ENCODE data around the gene BTNL9.

The BTNL9 gene

GRCh38 chr5:181058786-181059296 is 18.8 kb downstream of the BTNL9 start:
- Histone ChIP-seq H2AFZ (ENCODE audit: insufficient read depth, low read length, poor library complexity) (no peak overlapping the region), H3K4me3 (ENCODE audit: low read depth, low read length) (no peak overlapping the region), H4K8ac (ENCODE audit: low read depth, low read length) (no peak overlapping the region), H2BK120ac (ENCODE audit: insufficient read depth, low read length, poor library complexity) (no peak overlapping the region), H3K4ac (ENCODE audit: low read depth, low read length) (no peak overlapping the region), H4K12ac (ENCODE audit: low read depth, low read length) (no peak overlapping the region), H3K9ac (ENCODE audit: low read length) (no peak overlapping the region), H3K79me2 (ENCODE audit: control insufficient read depth, insufficient read depth, low read length, poor library complexity) (no peaks in the 10 kb centered on the region), H3K79me1 (ENCODE audit: low read length) (no peaks in the 10 kb centered on the region), H3K9me3 (ENCODE audit: insufficient read depth, low read depth, low read length) (peaks cover 10% of the 10 kb centered on the region), H4K91ac (ENCODE audit: low read depth, low read length) (no peak overlapping the region), H3K23ac (ENCODE audit: low read length) (no peak overlapping the region), H3K18ac (ENCODE audit: low read length) (no peak overlapping the region), H3K36me3 (ENCODE audit: control insufficient read depth in 1 of 2, insufficient read depth in 2 of 2, low read length in 2 of 2) (no peaks in the 10 kb centered on the region), H3K4me2 (ENCODE audit: low read length) (peak overlapping the region; percentile 63), H3K27me3 (ENCODE audit: insufficient read depth, low read length) (peaks cover 50% of the 10 kb centered on the region), H2BK12ac (ENCODE audit: low read length) (no peak overlapping the region), H3K4me1 (ENCODE audit: control insufficient read depth in 1 of 2, insufficient read depth in 2 of 2, low read length in 2 of 2) (peaks cover 4 to 6% of the 10 kb centered on the region in 2 experiments), H2BK5ac (ENCODE audit: low read depth, low read length, poor library complexity) (no peak overlapping the region), H2AK5ac (ENCODE audit: low read length) (no peak overlapping the region), H3K14ac (ENCODE audit: low read length) (no peak overlapping the region), H3K27ac (ENCODE audit: low read depth, low read length) (no peak overlapping the region)
- no peak for DNase-seq
- no CpG with 5 or more reads among the region's 22 CpGs for WGBS (ENCODE audit: extremely low coverage, insufficient coverage, insufficient read length)

- WGBS (ENCODE audit: extremely low coverage, insufficient coverage, insufficient read length) = no CpG with 5 or more reads among the region's 86 CpGs
- H3K27ac ChIP-seq (ENCODE audit: low read depth, low read length) = no peak overlapping the region
- no peak overlapping the region for H3K14ac ChIP-seq (ENCODE audit: low read length)
- H2BK120ac ChIP-seq (ENCODE audit: insufficient read depth, low read length, poor library complexity) = no peak overlapping the region
- H3K4me3 ChIP-seq (ENCODE audit: low read depth, low read length) = no peak overlapping the region
- H3K79me2 ChIP-seq (ENCODE audit: control insufficient read depth, insufficient read depth, low read length, poor library complexity) = no peaks in the 10 kb centered on the region
- H3K23ac ChIP-seq (ENCODE audit: low read length) = no peak overlapping the region
- H3K79me1 ChIP-seq (ENCODE audit: low read length) = no peaks in the 10 kb centered on the region
- H2AK5ac ChIP-seq (ENCODE audit: low read length) = no peak overlapping the region
- H3K9me3 ChIP-seq (ENCODE audit: insufficient read depth, low read depth, low read length) = peaks cover 8% of the 10 kb centered on the region
- H3K36me3 ChIP-seq (ENCODE audit: control insufficient read depth in 1 of 2, insufficient read depth in 2 of 2, low read length in 2 of 2) = no peaks in the 10 kb centered on the region
- no peak overlapping the region for H4K12ac ChIP-seq (ENCODE audit: low read depth, low read length)
- H4K8ac ChIP-seq (ENCODE audit: low read depth, low read length) = no peak overlapping the region
- peak overlapping the region; percentile 39 for H2AFZ ChIP-seq (ENCODE audit: insufficient read depth, low read length, poor library complexity)
- H3K9ac ChIP-seq (ENCODE audit: low read length) = no peak overlapping the region
- H3K4me1 ChIP-seq (ENCODE audit: control insufficient read depth in 1 of 2, insufficient read depth in 2 of 2, low read length in 2 of 2) = peaks cover 4 to 6% of the 10 kb centered on the region in 2 experiments
- H4K91ac ChIP-seq (ENCODE audit: low read depth, low read length) = no peak overlapping the region
- peaks cover 43% of the 10 kb centered on the region for H3K27me3 ChIP-seq (ENCODE audit: insufficient read depth, low read length)
- H3K18ac ChIP-seq (ENCODE audit: low read length) = no peak overlapping the region
- no peak for DNase-seq
- no peak overlapping the region for H2BK5ac ChIP-seq (ENCODE audit: low read depth, low read length, poor library complexity)
- peak overlapping the region; percentile 63 for H3K4me2 ChIP-seq (ENCODE audit: low read length)
- no peak overlapping the region for H2BK12ac ChIP-seq (ENCODE audit: low read length)
- no peak overlapping the region for H3K4ac ChIP-seq (ENCODE audit: low read depth, low read length)
Measured at GRCh38 chr5:181059297-181060230, 19.5 kb downstream of the BTNL9 start.

GRCh38 chr5:181060231-181060590 is 20.1 kb downstream of the BTNL9 start:
- Histone ChIP-seq H3K27ac (ENCODE audit: low read depth, low read length) (no peak overlapping the region), H3K36me3 (ENCODE audit: control insufficient read depth in 1 of 2, insufficient read depth in 2 of 2, low read length in 2 of 2) (no peaks in the 10 kb centered on the region), H3K4me3 (ENCODE audit: low read depth, low read length) (no peak overlapping the region), H3K9ac (ENCODE audit: low read length) (no peak overlapping the region), H3K18ac (ENCODE audit: low read length) (no peak overlapping the region), H2AK5ac (ENCODE audit: low read length) (no peak overlapping the region), H2AFZ (ENCODE audit: insufficient read depth, low read length, poor library complexity) (no peak overlapping the region), H3K79me2 (ENCODE audit: control insufficient read depth, insufficient read depth, low read length, poor library complexity) (no peaks in the 10 kb centered on the region), H4K91ac (ENCODE audit: low read depth, low read length) (no peak overlapping the region), H3K4me1 (ENCODE audit: control insufficient read depth in 1 of 2, insufficient read depth in 2 of 2, low read length in 2 of 2) (peaks cover 4 to 6% of the 10 kb centered on the region in 2 experiments), H2BK120ac (ENCODE audit: insufficient read depth, low read length, poor library complexity) (no peak overlapping the region), H4K12ac (ENCODE audit: low read depth, low read length) (no peak overlapping the region), H3K27me3 (ENCODE audit: insufficient read depth, low read length) (peaks cover 37% of the 10 kb centered on the region), H3K4ac (ENCODE audit: low read depth, low read length) (no peak overlapping the region), H3K79me1 (ENCODE audit: low read length) (no peaks in the 10 kb centered on the region), H3K14ac (ENCODE audit: low read length) (no peak overlapping the region), H3K9me3 (ENCODE audit: insufficient read depth, low read depth, low read length) (peaks cover 12% of the 10 kb centered on the region), H2BK12ac (ENCODE audit: low read length) (no peak overlapping the region), H3K23ac (ENCODE audit: low read length) (no peak overlapping the region), H2BK5ac (ENCODE audit: low read depth, low read length, poor library complexity) (no peak overlapping the region), H3K4me2 (ENCODE audit: low read length) (no peak overlapping the region), H4K8ac (ENCODE audit: low read depth, low read length) (no peak overlapping the region)
- no CpG with 5 or more reads among the region's 8 CpGs for WGBS (ENCODE audit: extremely low coverage, insufficient coverage, insufficient read length)
- no peak for DNase-seq

GRCh38 chr5:181060924-181061323 is 20.9 kb downstream of the BTNL9 start:
- Histone ChIP-seq H3K9ac (ENCODE audit: low read length) (no peak overlapping the region), H3K27me3 (ENCODE audit: insufficient read depth, low read length) (peaks cover 37% of the 10 kb centered on the region), H4K91ac (ENCODE audit: low read depth, low read length) (no peak overlapping the region), H2BK5ac (ENCODE audit: low read depth, low read length, poor library complexity) (no peak overlapping the region), H3K79me2 (ENCODE audit: control insufficient read depth, insufficient read depth, low read length, poor library complexity) (no peaks in the 10 kb centered on the region), H3K79me1 (ENCODE audit: low read length) (no peaks in the 10 kb centered on the region), H3K4me1 (ENCODE audit: control insufficient read depth in 1 of 2, insufficient read depth in 2 of 2, low read length in 2 of 2) (peaks cover 4 to 6% of the 10 kb centered on the region in 2 experiments), H3K23ac (ENCODE audit: low read length) (no peak overlapping the region), H3K18ac (ENCODE audit: low read length) (no peak overlapping the region), H3K36me3 (ENCODE audit: control insufficient read depth in 1 of 2, insufficient read depth in 2 of 2, low read length in 2 of 2) (no peaks in the 10 kb centered on the region), H2BK12ac (ENCODE audit: low read length) (no peak overlapping the region), H3K9me3 (ENCODE audit: insufficient read depth, low read depth, low read length) (peaks cover 17% of the 10 kb centered on the region), H2AFZ (ENCODE audit: insufficient read depth, low read length, poor library complexity) (no peak overlapping the region), H3K14ac (ENCODE audit: low read length) (no peak overlapping the region), H4K12ac (ENCODE audit: low read depth, low read length) (no peak overlapping the region), H4K8ac (ENCODE audit: low read depth, low read length) (no peak overlapping the region), H3K4me3 (ENCODE audit: low read depth, low read length) (no peak overlapping the region), H3K4ac (ENCODE audit: low read depth, low read length) (no peak overlapping the region), H2AK5ac (ENCODE audit: low read length) (no peak overlapping the region), H2BK120ac (ENCODE audit: insufficient read depth, low read length, poor library complexity) (no peak overlapping the region), H3K4me2 (ENCODE audit: low read length) (no peak overlapping the region), H3K27ac (ENCODE audit: low read depth, low read length) (no peak overlapping the region)
- WGBS (ENCODE audit: extremely low coverage, insufficient coverage, insufficient read length) = no CpG with 5 or more reads among the region's 5 CpGs
- no peak for DNase-seq

Data from trophoblast cell (in vitro differentiated cells and primary cell).